Measurements from ENCODE around the gene CPED1. TPM values are rescaled to one million over a fixed set of nuclear protein-coding genes. Genes with fewer than 3 reads are reported as not detected.
"Not testable (repeated sequence)": the region's sequence is repeated elsewhere in the genome, so short reads cannot be mapped to it uniquely, and the experiment has no call there.

CPED1 gene
- total RNA-seq, 5 donors from 2014 or later (not counting 1 experiment from before 2014, with no cell fraction given), result 0.73 to 1.4 (median 0.96) TPM; not detected in 2

GRCh38 chr7:120966961-120967360 is 21.6 kb upstream of the CPED1 start:
- Mint-ChIP-seq H3K27ac (no peak overlapping the region), H3K36me3 (peaks cover 52% of the 10 kb centered on the region), H3K9me3 (no peaks in the 10 kb centered on the region), H3K4me3 (no peak overlapping the region), H3K27me3 (no peaks in the 10 kb centered on the region), H3K4me1 (peaks cover 4 to 12% (median 10%) of the 10 kb centered on the region in 3 donors)
- Histone ChIP-seq H3K9me3 (no peaks in the 10 kb centered on the region), H3K4me3 (ENCODE audit: control insufficient read depth in 1 of 2, extremely low read depth in 1 of 2, low read length in 1 of 2) (no peak overlapping the region), H3K36me3 (ENCODE audit: control insufficient read depth in 2 of 2, extremely low read depth in 1 of 2, insufficient read depth in 1 of 2, low read length in 1 of 2) (peaks cover 4 to 55% of the 10 kb centered on the region in 2 donors), H3K27ac (ENCODE audit: low read length) (no peak overlapping the region), H3K4me1 (ENCODE audit: control insufficient read depth in 1 of 2, extremely low read depth in 1 of 2, insufficient read depth in 2 of 2, low read length in 2 of 2) (no peaks in the 10 kb centered on the region), H3K27me3 (replicated peaks in 1 of 2; ENCODE audit: control insufficient read depth in 2 of 2, extremely low read depth in 1 of 2, insufficient read depth in 2 of 2, low read length in 1 of 2) (no peaks in the 10 kb centered on the region)
- no peak for ATAC-seq (replicated peaks in 1 of 4)
- POLR2A ChIA-PET, result interaction anchor here (0.5 to 0.6 kb wide), 2 partner anchors 17 to 44 kb away, joined by 3 to 7 read pairs; partner anchors contain the start of gene ING3 (in 1 of the 2)
- CTCF ChIA-PET, result interaction anchor here (0.6 kb wide), 2 partner anchors 8 to 44 kb away, joined by 4 read pairs; no protein-coding TSS in a partner anchor
- DNase-seq, result no peak

- DNase-seq (no peak), ATAC-seq (replicated peaks in 1 of 4) (no peak)
- CTCF ChIA-PET, result no interaction called here
- POLR2A ChIA-PET, result no interaction called here
- WGBS (ENCODE audit: insufficient coverage), result no CpG with 5 or more reads among the region's 1 CpG
- Mint-ChIP-seq H3K27me3 (no peaks in the 10 kb centered on the region), H3K4me1 (no peaks in the 10 kb centered on the region), H3K9me3 (no peaks in the 10 kb centered on the region), H3K27ac (no peak overlapping the region), H3K4me3 (no peak overlapping the region), H3K36me3 (peaks cover 46% of the 10 kb centered on the region)
- H3K36me3 ChIP-seq (ENCODE audit: control insufficient read depth in 2 of 2, extremely low read depth in 1 of 2, insufficient read depth in 1 of 2, low read length in 1 of 2), result peaks cover 4 to 64% of the 10 kb centered on the region in 2 donors
- no peaks in the 10 kb centered on the region for H3K4me1 ChIP-seq (ENCODE audit: control insufficient read depth in 1 of 2, extremely low read depth in 1 of 2, insufficient read depth in 2 of 2, low read length in 2 of 2)
- H3K9me3 ChIP-seq, result no peaks in the 10 kb centered on the region
- H3K27ac ChIP-seq (ENCODE audit: low read length), result no peak overlapping the region
- no peaks in the 10 kb centered on the region for H3K27me3 ChIP-seq (replicated peaks in 1 of 2; ENCODE audit: control insufficient read depth in 2 of 2, extremely low read depth in 1 of 2, insufficient read depth in 2 of 2, low read length in 1 of 2)
- H3K4me3 ChIP-seq (ENCODE audit: control insufficient read depth in 1 of 2, extremely low read depth in 1 of 2, low read length in 1 of 2), result no peak overlapping the region
These were observed 14.7 kb upstream of the CPED1 start for GRCh38 chr7:120973849-120974248.

GRCh38 chr7:120979765-120980499 is 8.6 kb upstream of the CPED1 start:
- Mint-ChIP-seq H3K27ac (no peak overlapping the region), H3K4me3 (no peak overlapping the region), H3K27me3 (peaks cover 0 to under 1% of the 10 kb centered on the region in 2 donors), H3K36me3 (peaks cover 4% of the 10 kb centered on the region), H3K9me3 (no peaks in the 10 kb centered on the region), H3K4me1 (peaks cover 3 to 6% (median 4%) of the 10 kb centered on the region in 3 donors)
- no peak overlapping the region for H3K27ac ChIP-seq (ENCODE audit: low read length)
- no CpG with 5 or more reads among the region's 1 CpG for WGBS (ENCODE audit: insufficient coverage)
- H3K27me3 ChIP-seq (replicated peaks in 1 of 2; ENCODE audit: control insufficient read depth in 2 of 2, extremely low read depth in 1 of 2, insufficient read depth in 2 of 2, low read length in 1 of 2), result no peaks in the 10 kb centered on the region
- no peak for DNase-seq
- ATAC-seq (replicated peaks in 1 of 4), result no peak
- ChIA-PET CTCF (interaction anchor here in 1 of 2 donors (0.6 to 1.2 kb wide), 3 partner anchors 9 to 134 kb away, joined by 4 to 6 read pairs (median 4); partner anchors contain the start of gene ING3), POLR2A (interaction anchor here (0.6 kb wide), 2 partner anchors 18 to 403 kb away, joined by 3 to 4 read pairs; no protein-coding TSS in a partner anchor)
- no peaks in the 10 kb centered on the region for H3K9me3 ChIP-seq
- H3K4me3 ChIP-seq (ENCODE audit: control insufficient read depth in 1 of 2, extremely low read depth in 1 of 2, low read length in 1 of 2), result no peak overlapping the region
- no peaks in the 10 kb centered on the region for H3K4me1 ChIP-seq (ENCODE audit: control insufficient read depth in 1 of 2, extremely low read depth in 1 of 2, insufficient read depth in 2 of 2, low read length in 2 of 2)
- peaks cover 0 to 18% of the 10 kb centered on the region in 2 donors for H3K36me3 ChIP-seq (ENCODE audit: control insufficient read depth in 2 of 2, extremely low read depth in 1 of 2, insufficient read depth in 1 of 2, low read length in 1 of 2)

- no CpG with 5 or more reads among the region's 1 CpG for WGBS (ENCODE audit: insufficient coverage)
- ATAC-seq (replicated peaks in 1 of 4) (no peak), DNase-seq (no peak)
- Histone ChIP-seq H3K27ac (ENCODE audit: low read length) (no peak overlapping the region), H3K36me3 (ENCODE audit: control insufficient read depth in 2 of 2, extremely low read depth in 1 of 2, insufficient read depth in 1 of 2, low read length in 1 of 2) (peaks cover 0 to 6% of the 10 kb centered on the region in 2 donors), H3K4me1 (ENCODE audit: control insufficient read depth in 1 of 2, extremely low read depth in 1 of 2, insufficient read depth in 2 of 2, low read length in 2 of 2) (no peaks in the 10 kb centered on the region), H3K27me3 (replicated peaks in 1 of 2; ENCODE audit: control insufficient read depth in 2 of 2, extremely low read depth in 1 of 2, insufficient read depth in 2 of 2, low read length in 1 of 2) (peaks cover 0 to 2% of the 10 kb centered on the region in 2 experiments), H3K4me3 (ENCODE audit: control insufficient read depth in 1 of 2, extremely low read depth in 1 of 2, low read length in 1 of 2) (no peak overlapping the region), H3K9me3 (no peaks in the 10 kb centered on the region)
- Mint-ChIP-seq H3K27me3 (peaks cover 0 to 5% of the 10 kb centered on the region in 2 donors), H3K4me3 (no peak overlapping the region), H3K27ac (no peak overlapping the region), H3K4me1 (peaks cover 3 to 6% (median 4%) of the 10 kb centered on the region in 3 donors), H3K36me3 (no peaks in the 10 kb centered on the region), H3K9me3 (no peaks in the 10 kb centered on the region)
- ChIA-PET POLR2A (interaction anchor here in 1 of 2 donors (0.6 kb wide), 1 partner anchor 8 kb away, joined by 3 read pairs; no protein-coding TSS in a partner anchor), CTCF (no interaction called here)
These were observed 7.4 kb upstream of the CPED1 start for GRCh38 chr7:120981117-120981516.

GRCh38 chr7:120981888-120982615 is 6.5 kb upstream of the CPED1 start:
- DNase-seq (no peak), ATAC-seq (replicated peaks in 1 of 4) (no peak)
- Mint-ChIP-seq H3K27ac (no peak overlapping the region), H3K4me3 (no peak overlapping the region), H3K4me1 (peaks cover 3 to 6% (median 4%) of the 10 kb centered on the region in 3 donors), H3K27me3 (peaks cover 9 to 13% of the 10 kb centered on the region in 2 donors), H3K9me3 (no peaks in the 10 kb centered on the region), H3K36me3 (no peaks in the 10 kb centered on the region)
- H3K36me3 ChIP-seq (ENCODE audit: control insufficient read depth in 2 of 2, extremely low read depth in 1 of 2, insufficient read depth in 1 of 2, low read length in 1 of 2), result no peaks in the 10 kb centered on the region
- H3K27me3 ChIP-seq (replicated peaks in 1 of 2; ENCODE audit: control insufficient read depth in 2 of 2, extremely low read depth in 1 of 2, insufficient read depth in 2 of 2, low read length in 1 of 2), result peaks cover 0 to 5% of the 10 kb centered on the region in 2 experiments
- H3K4me3 ChIP-seq (ENCODE audit: control insufficient read depth in 1 of 2, extremely low read depth in 1 of 2, low read length in 1 of 2), result no peak overlapping the region
- H3K4me1 ChIP-seq (ENCODE audit: control insufficient read depth in 1 of 2, extremely low read depth in 1 of 2, insufficient read depth in 2 of 2, low read length in 2 of 2), result no peaks in the 10 kb centered on the region
- no peaks in the 10 kb centered on the region for H3K9me3 ChIP-seq
- CTCF ChIA-PET, result no interaction called here
- H3K27ac ChIP-seq (ENCODE audit: low read length), result no peak overlapping the region
- POLR2A ChIA-PET, result no interaction called here
- WGBS (ENCODE audit: insufficient coverage), result 46% methylated on average over 2 of the region's 4 CpGs

GRCh38 chr7:120983592-120983991 is 4.9 kb upstream of the CPED1 start:
- CTCF ChIA-PET; H3K4me3 Mint-ChIP-seq; DNase-seq; POLR2A ChIA-PET; H3K36me3 Mint-ChIP-seq; H3K9me3 ChIP-seq; H3K27ac ChIP-seq (ENCODE audit: low read length); ATAC-seq (replicated peaks in 1 of 4); H3K36me3 ChIP-seq (ENCODE audit: control insufficient read depth in 2 of 2, extremely low read depth in 1 of 2, insufficient read depth in 1 of 2, low read length in 1 of 2); H3K27ac Mint-ChIP-seq; H3K4me3 ChIP-seq (ENCODE audit: control insufficient read depth in 1 of 2, extremely low read depth in 1 of 2, low read length in 1 of 2); H3K9me3 Mint-ChIP-seq: not testable (repeated sequence)
- H3K4me1 Mint-ChIP-seq, result peaks cover 12 to 19% (median 16%) of the 10 kb centered on the region in 3 donors
- peaks cover 0 to 14% of the 10 kb centered on the region in 2 experiments for H3K27me3 ChIP-seq (replicated peaks in 1 of 2; ENCODE audit: control insufficient read depth in 2 of 2, extremely low read depth in 1 of 2, insufficient read depth in 2 of 2, low read length in 1 of 2)
- WGBS (ENCODE audit: insufficient coverage), result 92% methylated on average over 4 of the region's 8 CpGs
- peaks cover 6 to 10% of the 10 kb centered on the region in 2 experiments for H3K4me1 ChIP-seq (ENCODE audit: control insufficient read depth in 1 of 2, extremely low read depth in 1 of 2, insufficient read depth in 2 of 2, low read length in 2 of 2)
- H3K27me3 Mint-ChIP-seq, result peaks cover 20 to 24% of the 10 kb centered on the region in 2 donors
